Measurements from ENCODE around the gene TUBAL3.

The TUBAL3 gene

GRCh38 chr10:5376450-5376849 lies 28.2 kb downstream of the TUBAL3 start:
- DNase-seq, result no peak

- DNase-seq, result no peak
Measured at GRCh38 chr10:5373891-5374611, 30.6 kb downstream of the TUBAL3 start.

- no peak for DNase-seq
Measured at GRCh38 chr10:5373307-5373706, 31.3 kb downstream of the TUBAL3 start.

- DNase-seq, result no peak
Measured at GRCh38 chr10:5370493-5371352, 33.9 kb downstream of the TUBAL3 start.

- no peak for DNase-seq
Measured at GRCh38 chr10:5369362-5370158, 35.1 kb downstream of the TUBAL3 start.

GRCh38 chr10:5365928-5366327 lies 38.7 kb downstream of the TUBAL3 start:
- DNase-seq, result no peak

- DNase-seq, result no peak
Measured at GRCh38 chr10:5364890-5365338, 39.7 kb downstream of the TUBAL3 start, which contains the start of gene UCN3. Gene UCN3 (plus strand): TSS chr10:5364966. CDS start chr10:5373721, 8,755 bp downstream.

- no peak for DNase-seq
Measured at GRCh38 chr10:5364374-5364773, 40.3 kb downstream of the TUBAL3 start.

- no peak for DNase-seq
Measured at GRCh38 chr10:5362873-5363272, 41.8 kb downstream of the TUBAL3 start.

GRCh38 chr10:5361966-5362365 lies 42.7 kb downstream of the TUBAL3 start:
- DNase-seq, result no peak

GRCh38 chr10:5360318-5360915 lies 44.2 kb downstream of the TUBAL3 start:
- no peak for DNase-seq

GRCh38 chr10:5356302-5356763 lies 48.3 kb downstream of the TUBAL3 start:
- DNase-seq, result no peak

- no peak for DNase-seq
Measured at GRCh38 chr10:5355594-5356301, 48.9 kb downstream of the TUBAL3 start.

- DNase-seq, result no peak
Measured at GRCh38 chr10:5354068-5354467, 50.6 kb downstream of the TUBAL3 start.

- DNase-seq, result no peak
Measured at GRCh38 chr10:5349362-5349761, 55.3 kb downstream of the TUBAL3 start.

- no peak for DNase-seq
Measured at GRCh38 chr10:5346881-5347280, 57.7 kb downstream of the TUBAL3 start.

GRCh38 chr10:5344746-5345145 lies 59.9 kb downstream of the TUBAL3 start:
- no peak for DNase-seq

GRCh38 chr10:5343979-5344378 lies 60.6 kb downstream of the TUBAL3 start:
- no peak for DNase-seq

- DNase-seq, result no peak
Measured at GRCh38 chr10:5343561-5343960, 61.1 kb downstream of the TUBAL3 start.

Data from fibroblast of skin of abdomen (primary cell).